Fibroblast of lung (primary cell): ENCODE measurements around the gene PAQR5. TPM values are rescaled to one million over a fixed set of nuclear protein-coding genes. Genes with fewer than 3 reads are reported as not detected.

Experiments
- DNase-seq, 2 donors: peaks; one replicate each; pipeline versions ENCODE4 v3.0.0 to v3.0.0-alpha.2; 2010; ENCODE audit warnings: low read depth in 2 of 2
- H2AFZ ChIP-seq: 2 replicates; pipeline ENCODE4 v1.5.1; 2012; ENCODE audit warnings: low read length, control low read depth, inconsistent platforms
- H3K27ac ChIP-seq: 2 replicates; pipeline ENCODE4 v1.5.1; 2011; ENCODE audit warnings: low read length, control low read depth; ENCODE audit not compliant: insufficient read depth
- H3K27me3 ChIP-seq: 2 replicates; pipeline ENCODE4 v1.5.1; 2011; ENCODE audit warnings: mild to moderate bottlenecking, low read length; ENCODE audit not compliant: control insufficient read depth, insufficient read depth
- H3K36me3 ChIP-seq: 2 replicates; pipeline ENCODE4 v1.5.1; 2011; ENCODE audit warnings: low read length; ENCODE audit not compliant: control insufficient read depth, insufficient read depth
- H3K4me1 ChIP-seq: 2 replicates; pipeline ENCODE4 v1.5.1; 2011; ENCODE audit warnings: low read length; ENCODE audit not compliant: control insufficient read depth, insufficient read depth; ENCODE audit errors: extremely low read depth
- H3K4me2 ChIP-seq: 2 replicates; pipeline ENCODE4 v1.5.1; 2011; ENCODE audit warnings: low read length, control low read depth; ENCODE audit not compliant: insufficient read depth; ENCODE audit errors: extremely low read depth
- H3K4me3 ChIP-seq, 4 experiments: fragments of 200-600 bp in 1 of 4; sonication (generic) in 1 of 4; replicated peaks in 1 of 4; 2 replicates each; pipeline ENCODE4 v1.5.1; 2011 to 2016; ENCODE audit warnings: low read length in 4 of 4, low read depth in 3 of 4, mild to moderate bottlenecking in 3 of 4, control low read depth in 2 of 4, inconsistent platforms in 1 of 4, mixed read lengths in 1 of 4; ENCODE audit not compliant: insufficient read depth in 1 of 4; ENCODE audit errors: control extremely low read depth in 1 of 4
- H3K79me2 ChIP-seq: 2 replicates; pipeline ENCODE4 v1.5.1; 2012; ENCODE audit warnings: mild to moderate bottlenecking, low read length, inconsistent platforms; ENCODE audit not compliant: control insufficient read depth, insufficient read depth
- H3K9ac ChIP-seq: 2 replicates; pipeline ENCODE4 v1.5.1; 2011; ENCODE audit warnings: mild to moderate bottlenecking, low read length, control low read depth; ENCODE audit not compliant: insufficient read depth
- H3K9me3 ChIP-seq: 2 replicates; pipeline ENCODE4 v1.5.1; 2012; ENCODE audit warnings: low read depth, low read length; ENCODE audit not compliant: control insufficient read depth, insufficient read depth
- H4K20me1 ChIP-seq: 2 replicates; pipeline ENCODE4 v1.5.1; 2011; ENCODE audit warnings: low read length; ENCODE audit not compliant: control insufficient read depth, insufficient read depth; ENCODE audit errors: extremely low read depth
- EZH2 ChIP-seq: IDR thresholded peaks from 2 replicates; pipeline ENCODE4 v1.5.1; 2012; ENCODE audit warnings: low read length, control low read depth, mild to moderate bottlenecking; ENCODE audit errors: missing control alignments
- polyA plus RNA-seq, 2 donors: library from polyadenylated mRNA; depleted of rRNA in 1 of 2; stranded (reverse) in 1 of 2; unstranded in 1 of 2; fragments of >200 nt; gene quantifications; 2 replicates each; pipeline ENCODE4 v1.2.1, GENCODE V29; 2011 to 2012; ENCODE audit warnings: missing spikeins in 1 of 2
- total RNA-seq: library from RNA; depleted of rRNA; stranded (reverse); fragments of >200 nt; gene quantifications from 2 replicates; pipeline ENCODE4 v1.2.1, GENCODE V29; 2014
- TF ChIP-seq, protein P1 (sequence below), 2 donors: IDR thresholded peaks in 1 of 2; conservative IDR thresholded peaks in 1 of 2; 1 replicate in 1 of 2; 2 replicates in 1 of 2; pipeline ENCODE4 v1.5.1; 2011 to 2012; ENCODE audit warnings: low read length in 2 of 2, control low read depth in 1 of 2, inconsistent platforms in 1 of 2, low read depth in 1 of 2, mild to moderate bottlenecking in 1 of 2

PAQR5 gene
- total and polyA plus RNA-seq, 2 donors (not counting 1 experiment from before 2014, with no cell fraction given) = 6.0 to 16.2 TPM

GRCh38 chr15:69358850-69359249, 60.1 kb downstream of the PAQR5 start:
- no peak overlapping the region for H3K4me3 ChIP-seq
- H3K27ac ChIP-seq = no peak overlapping the region
- peaks cover 3% of the 10 kb centered on the region for H3K4me1 ChIP-seq
- no peak overlapping the region for H3K4me2 ChIP-seq
- no peaks in the 10 kb centered on the region for H4K20me1 ChIP-seq
- no peak overlapping the region for H3K9ac ChIP-seq
- no peaks in the 10 kb centered on the region for H3K27me3 ChIP-seq
- TF ChIP-seq, protein P1, sequence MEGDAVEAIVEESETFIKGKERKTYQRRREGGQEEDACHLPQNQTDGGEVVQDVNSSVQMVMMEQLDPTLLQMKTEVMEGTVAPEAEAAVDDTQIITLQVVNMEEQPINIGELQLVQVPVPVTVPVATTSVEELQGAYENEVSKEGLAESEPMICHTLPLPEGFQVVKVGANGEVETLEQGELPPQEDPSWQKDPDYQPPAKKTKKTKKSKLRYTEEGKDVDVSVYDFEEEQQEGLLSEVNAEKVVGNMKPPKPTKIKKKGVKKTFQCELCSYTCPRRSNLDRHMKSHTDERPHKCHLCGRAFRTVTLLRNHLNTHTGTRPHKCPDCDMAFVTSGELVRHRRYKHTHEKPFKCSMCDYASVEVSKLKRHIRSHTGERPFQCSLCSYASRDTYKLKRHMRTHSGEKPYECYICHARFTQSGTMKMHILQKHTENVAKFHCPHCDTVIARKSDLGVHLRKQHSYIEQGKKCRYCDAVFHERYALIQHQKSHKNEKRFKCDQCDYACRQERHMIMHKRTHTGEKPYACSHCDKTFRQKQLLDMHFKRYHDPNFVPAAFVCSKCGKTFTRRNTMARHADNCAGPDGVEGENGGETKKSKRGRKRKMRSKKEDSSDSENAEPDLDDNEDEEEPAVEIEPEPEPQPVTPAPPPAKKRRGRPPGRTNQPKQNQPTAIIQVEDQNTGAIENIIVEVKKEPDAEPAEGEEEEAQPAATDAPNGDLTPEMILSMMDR (conservative IDR thresholded peaks at IDR 0.05 in 1 of 2, IDR thresholded peaks at IDR 0.05 in 1 of 2; ENCODE audit: low read depth in 1 of 2, low read length in 2 of 2) = no peak
- no peak for TF ChIP-seq EZH2
- no peaks in the 10 kb centered on the region for H3K36me3 ChIP-seq
- H2AFZ ChIP-seq = no peak overlapping the region
- no peaks in the 10 kb centered on the region for H3K79me2 ChIP-seq
- H3K9me3 ChIP-seq = no peaks in the 10 kb centered on the region
- DNase-seq = no peak

GRCh38 chr15:69359722-69360121, 61.0 kb downstream of the PAQR5 start:
- Histone ChIP-seq H3K4me2 (no peak overlapping the region), H3K4me3 (no peak overlapping the region), H2AFZ (no peak overlapping the region), H3K4me1 (peaks cover 3% of the 10 kb centered on the region), H3K27ac (no peak overlapping the region), H4K20me1 (no peaks in the 10 kb centered on the region), H3K36me3 (no peaks in the 10 kb centered on the region), H3K9me3 (no peaks in the 10 kb centered on the region), H3K27me3 (no peaks in the 10 kb centered on the region), H3K79me2 (no peaks in the 10 kb centered on the region), H3K9ac (no peak overlapping the region)
- peak; percentile 59 to 79 for DNase-seq
- TF ChIP-seq, protein P1 (conservative IDR thresholded peaks at IDR 0.05 in 1 of 2, IDR thresholded peaks at IDR 0.05 in 1 of 2; ENCODE audit: low read depth in 1 of 2, low read length in 2 of 2) = no peak
- TF ChIP-seq EZH2 = no peak

DNA sequence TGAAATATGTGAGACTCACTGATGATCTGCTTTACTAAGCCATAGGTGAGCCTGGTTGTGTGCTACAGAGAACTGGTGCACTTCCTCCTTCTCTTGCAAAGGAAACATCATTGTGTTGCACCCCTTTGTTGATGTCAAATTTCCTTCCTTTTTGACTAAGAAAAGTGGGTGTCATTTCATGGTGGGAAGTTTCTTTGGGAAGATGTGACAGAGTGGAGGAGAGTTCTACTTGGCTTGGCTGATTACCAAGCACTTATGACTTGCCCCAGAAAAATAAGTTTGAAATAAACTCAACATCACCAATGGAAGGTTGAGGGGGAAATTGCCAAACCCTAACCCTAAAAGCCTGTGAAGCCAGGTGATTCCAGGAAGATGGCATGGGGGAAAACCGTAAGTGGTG, 61.9 kb downstream of the PAQR5 start:
- Histone ChIP-seq H3K4me1 (peaks cover 3% of the 10 kb centered on the region), H3K4me3 (no peak overlapping the region), H3K9me3 (no peaks in the 10 kb centered on the region), H3K79me2 (no peaks in the 10 kb centered on the region), H3K27me3 (no peaks in the 10 kb centered on the region), H2AFZ (no peak overlapping the region), H3K9ac (no peak overlapping the region), H3K27ac (no peak overlapping the region), H4K20me1 (no peaks in the 10 kb centered on the region), H3K36me3 (no peaks in the 10 kb centered on the region), H3K4me2 (no peak overlapping the region)
- no peak for DNase-seq
- TF ChIP-seq, protein P1 (conservative IDR thresholded peaks at IDR 0.05 in 1 of 2, IDR thresholded peaks at IDR 0.05 in 1 of 2; ENCODE audit: low read depth in 1 of 2, low read length in 2 of 2) = no peak
- TF ChIP-seq EZH2 = no peak
